ENCODE data around the gene CEP78. TPM values are rescaled to one million over a fixed set of nuclear protein-coding genes. Genes with fewer than 3 reads are reported as not detected.

Gene CEP78
- total RNA-seq, 2 experiments from 2014 or later, result 10.5 to 12.1 TPM

DNA sequence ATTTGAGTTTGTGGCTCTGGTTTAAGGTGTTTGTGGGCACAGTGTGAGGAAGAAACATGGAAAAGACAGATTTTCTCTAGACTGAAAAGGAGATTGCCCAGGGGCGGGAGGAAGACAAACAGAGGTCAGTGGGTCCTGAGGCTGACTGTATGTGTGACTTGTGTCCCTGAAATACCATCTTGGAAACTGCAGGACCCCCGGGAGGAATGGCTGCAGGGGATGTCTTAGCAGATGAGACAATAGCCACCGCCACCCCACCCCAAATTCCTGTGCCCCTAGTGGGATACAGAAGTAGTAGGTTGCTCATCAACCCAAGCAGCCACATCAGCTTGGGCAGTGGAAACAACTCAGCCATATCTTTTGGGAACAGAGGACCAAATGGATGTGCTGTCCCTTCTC, 59.3 kb downstream of the CEP78 start:
- Mint-ChIP-seq H3K4me3 (peak overlapping the region; percentile 95), H3K9me3 (no peaks in the 10 kb centered on the region), H3K27ac (no peak overlapping the region), H3K4me1 (ENCODE audit: low read depth) (peaks cover 28% of the 10 kb centered on the region), H3K27me3 (peaks cover 4% of the 10 kb centered on the region), H3K36me3 (ENCODE audit: low read depth) (no peaks in the 10 kb centered on the region)
- H3K9me3 ChIP-seq (ENCODE audit: control insufficient read depth in 1 of 2, insufficient read depth in 1 of 2, low read length in 2 of 2), result no peaks in the 10 kb centered on the region
- no peaks in the 10 kb centered on the region for H3K36me3 ChIP-seq (ENCODE audit: insufficient read depth, low read length)
- intact Hi-C loops (cut with DNase I, micrococcal nuclease), result loop anchor here in 1 of 2 experiments (5.0 kb wide), 1 partner anchor 33 kb away; no protein-coding TSS in a partner anchor
- no peaks in the 10 kb centered on the region for H3K27me3 ChIP-seq (ENCODE audit: control insufficient read depth in 1 of 2, insufficient read depth in 2 of 2, low read length in 2 of 2)
- ATAC-seq (ENCODE audit: poor library complexity), result no peak
- H3K4me3 ChIP-seq (ENCODE audit: low read length), result no peak overlapping the region
- peaks cover 28% of the 10 kb centered on the region for H3K4me1 ChIP-seq (ENCODE audit: insufficient read depth, low read length)
- CTCF ChIA-PET, result no interaction called here
- TF ChIP-seq, protein P1, sequence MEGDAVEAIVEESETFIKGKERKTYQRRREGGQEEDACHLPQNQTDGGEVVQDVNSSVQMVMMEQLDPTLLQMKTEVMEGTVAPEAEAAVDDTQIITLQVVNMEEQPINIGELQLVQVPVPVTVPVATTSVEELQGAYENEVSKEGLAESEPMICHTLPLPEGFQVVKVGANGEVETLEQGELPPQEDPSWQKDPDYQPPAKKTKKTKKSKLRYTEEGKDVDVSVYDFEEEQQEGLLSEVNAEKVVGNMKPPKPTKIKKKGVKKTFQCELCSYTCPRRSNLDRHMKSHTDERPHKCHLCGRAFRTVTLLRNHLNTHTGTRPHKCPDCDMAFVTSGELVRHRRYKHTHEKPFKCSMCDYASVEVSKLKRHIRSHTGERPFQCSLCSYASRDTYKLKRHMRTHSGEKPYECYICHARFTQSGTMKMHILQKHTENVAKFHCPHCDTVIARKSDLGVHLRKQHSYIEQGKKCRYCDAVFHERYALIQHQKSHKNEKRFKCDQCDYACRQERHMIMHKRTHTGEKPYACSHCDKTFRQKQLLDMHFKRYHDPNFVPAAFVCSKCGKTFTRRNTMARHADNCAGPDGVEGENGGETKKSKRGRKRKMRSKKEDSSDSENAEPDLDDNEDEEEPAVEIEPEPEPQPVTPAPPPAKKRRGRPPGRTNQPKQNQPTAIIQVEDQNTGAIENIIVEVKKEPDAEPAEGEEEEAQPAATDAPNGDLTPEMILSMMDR (IDR thresholded peaks at IDR 0.05), result no peak
- H3K27ac ChIP-seq (ENCODE audit: low read depth in 1 of 2, low read length in 2 of 2), result no peak overlapping the region
- POLR2A ChIA-PET, result no interaction called here
- DNase-seq, result no peak

DNA sequence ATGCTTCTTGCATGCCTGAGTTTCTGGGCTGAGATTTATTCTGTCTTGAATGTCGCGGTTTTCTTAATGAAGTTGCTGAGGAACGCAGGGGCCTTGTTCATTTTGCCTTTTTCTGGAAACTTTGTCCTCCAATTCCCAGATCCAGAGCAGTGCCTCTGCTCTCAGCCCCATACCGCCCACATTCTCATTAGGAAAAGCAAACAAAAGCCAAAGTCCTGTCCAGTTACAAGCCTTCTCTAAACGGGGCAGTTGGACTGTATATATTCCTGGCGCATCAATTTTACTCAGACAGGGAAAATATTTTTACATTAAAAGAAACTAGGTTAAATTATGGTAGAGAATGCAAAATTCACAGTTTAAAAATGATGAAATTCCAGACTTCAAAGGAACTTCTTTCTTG, 59.9 kb downstream of the CEP78 start:
- H3K4me1 ChIP-seq (ENCODE audit: insufficient read depth, low read length), result peaks cover 28% of the 10 kb centered on the region
- no peak for DNase-seq
- TF ChIP-seq, protein P1 (IDR thresholded peaks at IDR 0.05), result no peak
- H3K4me1 Mint-ChIP-seq (ENCODE audit: low read depth), result peaks cover 28% of the 10 kb centered on the region
- CTCF ChIA-PET, result no interaction called here
- ATAC-seq (ENCODE audit: poor library complexity), result no peak
- intact Hi-C loops (cut with DNase I, micrococcal nuclease), result loop anchor here in 1 of 2 experiments (2.0 to 5.0 kb wide), 2 partner anchors 33 to 61 kb away; no protein-coding TSS in a partner anchor
- H3K9me3 Mint-ChIP-seq, result no peaks in the 10 kb centered on the region
- POLR2A ChIA-PET, result interaction anchor here (2.3 kb wide), 1 partner anchor 59 kb away, joined by 7 read pairs; the partner anchor contains the start of gene CEP78
- H3K27me3 ChIP-seq (ENCODE audit: control insufficient read depth in 1 of 2, insufficient read depth in 2 of 2, low read length in 2 of 2), result no peaks in the 10 kb centered on the region
- no peak overlapping the region for H3K4me3 ChIP-seq (ENCODE audit: low read length)
- no peaks in the 10 kb centered on the region for H3K36me3 ChIP-seq (ENCODE audit: insufficient read depth, low read length)
- H3K9me3 ChIP-seq (ENCODE audit: control insufficient read depth in 1 of 2, insufficient read depth in 1 of 2, low read length in 2 of 2), result no peaks in the 10 kb centered on the region
- H3K4me3 Mint-ChIP-seq, result peak overlapping the region; percentile 95
- no peak overlapping the region for H3K27ac Mint-ChIP-seq
- H3K27ac ChIP-seq (ENCODE audit: low read depth in 1 of 2, low read length in 2 of 2), result no peak overlapping the region
- peaks cover 4% of the 10 kb centered on the region for H3K27me3 Mint-ChIP-seq
- no peaks in the 10 kb centered on the region for H3K36me3 Mint-ChIP-seq (ENCODE audit: low read depth)

DNA sequence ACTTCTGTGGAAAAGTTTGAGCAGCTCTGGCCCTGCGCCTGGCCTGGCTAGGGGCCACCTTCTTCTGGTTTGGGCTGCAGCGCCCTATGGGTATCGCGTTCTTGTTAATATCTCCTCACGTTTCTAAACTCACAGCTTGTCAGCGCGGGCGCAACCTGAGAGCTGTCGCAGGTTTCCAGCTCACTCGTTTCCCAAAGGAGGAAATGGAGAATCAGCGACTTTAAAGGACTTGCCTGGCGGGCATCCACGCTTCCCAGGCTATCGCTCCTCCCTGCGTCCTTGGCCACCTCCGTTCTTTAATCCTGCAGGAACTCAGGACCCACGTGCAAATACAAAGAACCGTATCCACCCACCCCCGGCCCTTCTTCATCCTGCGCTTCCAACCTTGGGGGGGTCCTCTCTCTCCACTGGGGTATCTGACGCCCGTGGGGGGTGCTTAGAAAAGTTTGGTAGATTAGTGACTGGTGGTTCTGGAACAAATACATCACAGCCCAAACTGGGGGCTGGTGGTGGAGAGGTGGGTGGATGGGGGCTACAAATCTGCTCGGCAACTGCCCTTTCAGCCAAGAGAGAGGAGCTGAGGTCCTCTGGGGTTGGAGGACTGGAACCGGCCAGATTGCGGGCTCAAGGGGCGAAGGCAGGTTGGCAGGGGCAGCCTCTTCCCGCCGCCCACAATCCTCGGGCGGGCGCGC, 60.5 kb downstream of the CEP78 start:
- Histone ChIP-seq H3K4me3 (ENCODE audit: low read length) (peak overlapping the region; percentile 95), H3K4me1 (ENCODE audit: insufficient read depth, low read length) (peaks cover 28% of the 10 kb centered on the region), H3K36me3 (ENCODE audit: insufficient read depth, low read length) (no peaks in the 10 kb centered on the region), H3K27ac (ENCODE audit: low read depth in 1 of 2, low read length in 2 of 2) (peak overlapping the region in 1 of 2 donors; percentile 13), H3K9me3 (ENCODE audit: control insufficient read depth in 1 of 2, insufficient read depth in 1 of 2, low read length in 2 of 2) (no peaks in the 10 kb centered on the region), H3K27me3 (ENCODE audit: control insufficient read depth in 1 of 2, insufficient read depth in 2 of 2, low read length in 2 of 2) (no peaks in the 10 kb centered on the region)
- DNase-seq, result peak in 4 of 14 experiments; percentile 4 to 37 (median 18)
- Mint-ChIP-seq H3K27ac (peak overlapping the region; percentile 57), H3K4me1 (ENCODE audit: low read depth) (peaks cover 28% of the 10 kb centered on the region), H3K4me3 (peak overlapping the region; percentile 95), H3K9me3 (no peaks in the 10 kb centered on the region), H3K27me3 (peaks cover 4% of the 10 kb centered on the region), H3K36me3 (ENCODE audit: low read depth) (no peaks in the 10 kb centered on the region)
- ChIA-PET POLR2A (interaction anchor here (0.7 to 2.3 kb wide), 11 partner anchors 18 to 1119 kb away, joined by 3 to 10 read pairs (median 3); partner anchors contain the start of genes CEP78 and VPS13A), CTCF (interaction anchor here (0.6 to 2.1 kb wide), 3 partner anchors 10 to 261 kb away, joined by 3 to 6 read pairs (median 5); no protein-coding TSS in a partner anchor)
- no peak for ATAC-seq (ENCODE audit: poor library complexity)
- intact Hi-C loops (cut with DNase I, micrococcal nuclease), result loop anchor here in 1 of 2 experiments (2.0 to 5.0 kb wide), 2 partner anchors 34 to 62 kb away; no protein-coding TSS in a partner anchor
- TF ChIP-seq, protein P1 (IDR thresholded peaks at IDR 0.05), result no peak
